Body of pancreas (tissue), 4 donors: ENCODE measurements around the gene UGT1A8. TPM values are rescaled to one million over a fixed set of nuclear protein-coding genes. Genes with fewer than 3 reads are reported as not detected.

ENCODE experiments used
- ATAC-seq: fragments of 150-250 bp; one replicate; pipeline ENCODE4 v1.9.1; 2016
- DNase-seq, 4 donors: peaks; one replicate each; pipeline ENCODE4 v3.0.0-alpha.2; 2019
- H3K27ac ChIP-seq, 4 donors: fragments of 200-600 bp; sonication (generic); 1 replicate in 3 of 4; 2 replicates in 1 of 4; pipeline versions ENCODE4 v1.5.1 to v1.6.1; 2016 to 2019; ENCODE audit warnings: mild to moderate bottlenecking in 1 of 4, mixed read lengths in 1 of 4, moderate library complexity in 1 of 4
- H3K27me3 ChIP-seq, 2 donors: fragments of 200-600 bp; sonication (generic); one replicate each; pipeline ENCODE4 v1.6.0; 2016; ENCODE audit warnings: mild to moderate bottlenecking in 1 of 2
- H3K36me3 ChIP-seq, 2 donors: fragments of 200-600 bp; sonication (generic); replicated peaks in 1 of 2; 2 replicates each; pipeline ENCODE4 v1.5.1; 2016; ENCODE audit warnings: low read depth in 2 of 2; ENCODE audit not compliant: insufficient read depth in 1 of 2
- H3K4me1 ChIP-seq: fragments of 200-600 bp; sonication (generic); one replicate; pipeline ENCODE4 v1.6.0; 2016
- H3K4me3 ChIP-seq, 2 donors: fragments of 200-600 bp; sonication (generic); 1 replicate in 1 of 2; 2 replicates in 1 of 2; pipeline ENCODE4 v1.5.1; 2016 to 2019
- H3K9me3 ChIP-seq, 3 donors: fragments of 200-600 bp; sonication (generic); 1 replicate in 2 of 3; 2 replicates in 1 of 3; pipeline ENCODE4 v1.5.1; 2016
- POLR2A ChIP-seq, 3 donors: fragments of 450-650 bp; IDR thresholded peaks; one replicate each; pipeline ENCODE4 v1.6.1; 2016; ENCODE audit warnings: antibody characterized with exemption in 3 of 3, mild to moderate bottlenecking in 2 of 3
- WGBS, 2 donors: methylation state at CpG; one replicate each; pipeline ENCODE4 v1.1.5; 2017; 5-methylcytosine and 5-hydroxymethylcytosine counted together
- intact Hi-C: fragments of 100-400 bp; cut with DNase I; formaldehyde crosslinking; loops from one replicate; pipeline ENCODE4 v1.15.1; 2023
- total RNA-seq, 2 donors: library from RNA; depleted of rRNA; stranded (reverse); fragments of >200 nt; gene quantifications; one replicate each; pipeline ENCODE4 v1.1.0, GENCODE V29; 2016
- TF ChIP-seq, protein P1 (sequence below), 7 experiments: fragments of 450-650 bp in 4 of 7; fragments of 200-600 bp in 3 of 7; sonication (generic) in 3 of 7; IDR thresholded peaks; one replicate each; pipeline ENCODE4 v1.5.1; 2016 to 2019; ENCODE audit warnings: antibody characterized with exemption in 7 of 7

Gene UGT1A8
- total RNA-seq, 2 donors from 2014 or later = not detected

DNA sequence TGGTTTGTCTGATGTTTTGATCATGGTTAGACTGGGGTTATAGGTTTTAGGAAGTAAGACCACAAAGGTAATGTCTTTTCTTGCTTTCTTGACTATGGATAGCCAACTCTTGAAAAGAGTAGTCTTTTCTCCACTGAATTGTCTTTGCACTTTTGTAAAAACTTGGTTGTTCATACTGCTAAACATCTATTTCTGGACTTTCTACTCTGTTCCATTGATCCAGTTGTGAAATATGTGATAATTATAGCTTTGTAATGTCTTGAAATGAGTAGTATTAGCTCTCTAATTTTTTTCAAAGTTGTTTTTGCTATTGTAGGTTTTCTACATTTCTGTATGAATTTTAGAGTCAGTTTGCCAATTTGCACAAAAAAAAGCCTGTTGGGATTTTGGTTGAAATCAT, 41.2 kb downstream of the UGT1A8 start:
- Histone ChIP-seq H3K27ac (no peak overlapping the region), H3K4me3 (no peak overlapping the region), H3K27me3 (no peaks in the 10 kb centered on the region), H3K36me3 (no peaks in the 10 kb centered on the region), H3K4me1 (no peaks in the 10 kb centered on the region), H3K9me3 (no peaks in the 10 kb centered on the region)
- intact Hi-C loops = no loop called here
- no peak for DNase-seq
- TF ChIP-seq, protein P1, sequence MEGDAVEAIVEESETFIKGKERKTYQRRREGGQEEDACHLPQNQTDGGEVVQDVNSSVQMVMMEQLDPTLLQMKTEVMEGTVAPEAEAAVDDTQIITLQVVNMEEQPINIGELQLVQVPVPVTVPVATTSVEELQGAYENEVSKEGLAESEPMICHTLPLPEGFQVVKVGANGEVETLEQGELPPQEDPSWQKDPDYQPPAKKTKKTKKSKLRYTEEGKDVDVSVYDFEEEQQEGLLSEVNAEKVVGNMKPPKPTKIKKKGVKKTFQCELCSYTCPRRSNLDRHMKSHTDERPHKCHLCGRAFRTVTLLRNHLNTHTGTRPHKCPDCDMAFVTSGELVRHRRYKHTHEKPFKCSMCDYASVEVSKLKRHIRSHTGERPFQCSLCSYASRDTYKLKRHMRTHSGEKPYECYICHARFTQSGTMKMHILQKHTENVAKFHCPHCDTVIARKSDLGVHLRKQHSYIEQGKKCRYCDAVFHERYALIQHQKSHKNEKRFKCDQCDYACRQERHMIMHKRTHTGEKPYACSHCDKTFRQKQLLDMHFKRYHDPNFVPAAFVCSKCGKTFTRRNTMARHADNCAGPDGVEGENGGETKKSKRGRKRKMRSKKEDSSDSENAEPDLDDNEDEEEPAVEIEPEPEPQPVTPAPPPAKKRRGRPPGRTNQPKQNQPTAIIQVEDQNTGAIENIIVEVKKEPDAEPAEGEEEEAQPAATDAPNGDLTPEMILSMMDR (IDR thresholded peaks at IDR 0.05) = no peak
- no peak for TF ChIP-seq POLR2A (IDR thresholded peaks at IDR 0.05)
- ATAC-seq = no peak

DNA sequence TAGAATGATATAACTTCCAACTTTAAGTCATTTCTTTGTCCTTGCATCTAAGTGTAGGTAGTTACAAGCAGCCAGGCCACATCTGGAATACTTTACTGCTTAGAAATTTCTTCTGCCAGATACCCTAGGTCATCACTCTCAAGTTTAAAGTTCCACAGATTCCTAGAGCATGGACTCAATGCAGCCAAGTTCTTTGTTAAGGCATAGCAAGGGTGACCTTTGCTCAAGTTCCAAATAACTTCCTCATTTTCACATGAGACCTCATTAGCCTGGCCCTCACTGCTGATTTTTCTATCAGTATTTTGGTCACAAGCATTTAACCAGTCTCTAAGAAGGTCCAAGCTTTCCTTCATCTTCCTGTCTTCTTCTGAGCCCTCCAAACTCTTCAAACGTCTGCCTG, 46.5 kb downstream of the UGT1A8 start:
- H3K4me1 ChIP-seq = no peaks in the 10 kb centered on the region
- WGBS, 2 donors = 15 to 19% methylated on average over 1 of the region's 1 CpG
- TF ChIP-seq, protein P1 (IDR thresholded peaks at IDR 0.05) = no peak
- TF ChIP-seq POLR2A (IDR thresholded peaks at IDR 0.05) = no peak
- intact Hi-C loops = no loop called here
- DNase-seq = no peak
- H3K27ac ChIP-seq = no peak overlapping the region
- H3K4me3 ChIP-seq = no peak overlapping the region
- ATAC-seq = no peak
- no peaks in the 10 kb centered on the region for H3K9me3 ChIP-seq
- no peaks in the 10 kb centered on the region for H3K36me3 ChIP-seq
- H3K27me3 ChIP-seq = no peaks in the 10 kb centered on the region

DNA sequence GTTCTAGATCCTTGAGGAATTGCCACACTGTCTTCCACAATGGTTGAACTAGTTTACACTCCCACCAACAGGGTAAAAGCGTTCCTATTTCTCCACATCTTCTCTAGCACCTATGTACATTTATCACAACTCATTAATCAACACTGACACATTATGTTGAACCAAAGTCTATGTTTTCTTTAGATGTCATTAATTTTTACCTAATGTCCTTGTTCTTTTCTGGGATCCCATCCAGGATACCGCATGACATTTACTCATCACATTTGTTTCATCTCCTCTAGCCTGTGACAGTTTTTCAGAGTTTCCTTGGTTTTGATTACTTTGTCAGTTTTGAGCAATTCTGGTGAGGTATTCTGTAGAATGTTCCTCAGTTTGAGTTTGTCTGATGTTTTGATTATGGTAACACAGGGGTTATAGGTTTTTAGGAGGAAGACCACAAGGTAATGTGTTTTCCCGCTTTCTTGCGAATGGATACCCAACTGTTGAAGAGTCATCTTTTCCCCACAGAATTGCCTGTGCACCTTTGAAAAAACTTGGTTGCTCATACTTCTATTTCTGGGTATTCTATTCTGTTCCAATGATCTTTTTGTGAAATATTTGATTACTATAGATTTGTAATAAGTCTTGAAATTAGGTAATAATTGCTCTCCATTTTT, 51.3 kb downstream of the UGT1A8 start:
- Histone ChIP-seq H3K27ac (no peak overlapping the region), H3K4me3 (no peak overlapping the region), H3K4me1 (no peaks in the 10 kb centered on the region), H3K9me3 (no peaks in the 10 kb centered on the region), H3K27me3 (no peaks in the 10 kb centered on the region), H3K36me3 (no peaks in the 10 kb centered on the region)
- 52 to 56% methylated on average over 4 of the region's 4 CpGs for WGBS, 2 donors
- DNase-seq (no peak), ATAC-seq (no peak)
- TF ChIP-seq, protein P1 (IDR thresholded peaks at IDR 0.05) = no peak
- TF ChIP-seq POLR2A (IDR thresholded peaks at IDR 0.05) = no peak
- intact Hi-C loops = no loop called here

DNA sequence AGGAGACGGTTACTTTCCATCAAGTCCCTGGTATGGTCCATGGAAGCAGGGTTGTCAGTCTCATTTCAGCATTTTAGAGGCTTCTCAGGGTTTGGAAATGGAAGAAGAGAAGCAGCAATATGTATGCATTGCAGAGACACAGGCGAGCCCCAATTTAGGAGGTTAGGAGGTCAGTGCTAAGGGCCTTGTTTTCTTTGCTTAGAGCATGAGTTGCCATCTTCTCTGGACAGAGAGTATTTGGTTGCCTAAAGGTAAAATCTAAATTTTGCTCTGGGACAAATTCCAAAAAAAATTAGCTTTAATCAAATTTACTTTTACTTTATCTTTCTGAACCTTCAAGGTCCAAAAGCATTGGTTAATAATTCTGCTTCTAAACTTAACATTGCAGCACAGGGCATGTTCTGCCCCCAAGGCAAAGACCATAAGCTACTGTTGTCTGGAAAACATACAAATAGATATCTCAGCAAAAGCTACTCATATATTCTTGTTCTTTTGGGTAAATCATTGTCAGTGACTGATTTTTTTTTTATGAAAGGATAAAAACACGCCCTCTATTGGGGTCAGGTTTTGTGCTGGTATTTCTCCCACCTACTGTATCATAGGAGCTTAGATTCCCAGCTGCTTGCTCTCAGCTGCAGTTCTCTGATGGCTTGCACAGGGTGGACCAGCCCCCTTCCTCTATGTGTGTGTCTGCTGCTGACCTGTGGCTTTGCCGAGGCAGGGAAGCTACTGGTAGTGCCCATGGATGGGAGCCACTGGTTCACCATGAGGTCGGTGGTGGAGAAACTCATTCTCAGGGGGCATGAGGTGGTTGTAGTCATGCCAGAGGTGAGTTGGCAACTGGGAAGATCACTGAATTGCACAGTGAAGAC, 54.1 kb downstream of the UGT1A8 start, which contains the start of gene UGT1A9:
TSS of gene UGT1A9 (plus strand) at position 609 of the 872 bp plus-strand sequence. CDS start at position 646, 37 bp downstream.
- no peak within 1 kb of the TSS for H3K27ac ChIP-seq
- no peak for TF ChIP-seq POLR2A (IDR thresholded peaks at IDR 0.05)
- TF ChIP-seq, protein P1 (IDR thresholded peaks at IDR 0.05) = no peak
- no peak for DNase-seq
- H3K9me3 ChIP-seq = no peaks in the 10 kb centered on the region
- no peaks in the 10 kb centered on the region for H3K36me3 ChIP-seq
- intact Hi-C loops = no loop called here
- no peaks in the 10 kb centered on the region for H3K4me1 ChIP-seq
- no peak for ATAC-seq
- 67 to 82% methylated on average over 5 of the region's 5 CpGs for WGBS, 2 donors
- no peak within 1 kb of the TSS for H3K4me3 ChIP-seq
- no peaks in the 10 kb centered on the region for H3K27me3 ChIP-seq
